Activated CD8-positive, alpha-beta memory T cell treated with anti-CD3 and anti-CD28 coated beads for 48 hours (primary cell): ENCODE data around the gene ZNF416.
A peak's percentile ranks its signal among the peaks of the same experiment; 100 is the strongest.

ENCODE experiments used
- DNase-seq, 3 experiments: peaks; one replicate each; pipeline ENCODE4 v3.0.0-alpha.2; 2020; ENCODE audit warnings: low read depth in 2 of 3, low spot score in 2 of 3

Gene ZNF416

GRCh38 chr19:57578487-57579205 is at the start of gene ZNF416:
Gene ZNF416 (minus strand): TSS chr19:57578911. CDS start chr19:57578704, 207 bp downstream.
- peak; percentile 54 to 79 (median 75) for DNase-seq

- no peak for DNase-seq
These were observed 44.4 kb upstream of the ZNF416 start for GRCh38 chr19:57623091-57623490.

- no peak for DNase-seq
These were observed 42.1 kb upstream of the ZNF416 start for GRCh38 chr19:57620673-57621348.

- no peak for DNase-seq
These were observed 36.6 kb upstream of the ZNF416 start for GRCh38 chr19:57615346-57615745.

- DNase-seq, result peak; percentile 55 to 80 (median 68)
These were observed 35.4 kb upstream of the ZNF416 start, which contains the start of gene ZNF134 for GRCh38 chr19:57613941-57614743. Gene ZNF134 (plus strand): TSS chr19:57614242. CDS start chr19:57619469, 5,227 bp downstream.

- no peak for DNase-seq
These were observed 32.4 kb upstream of the ZNF416 start for GRCh38 chr19:57611113-57611512.

- DNase-seq, result no peak
These were observed 28.2 kb upstream of the ZNF416 start for GRCh38 chr19:57606931-57607330.

- DNase-seq, result peak; percentile 74 to 76 (median 75)
These were observed 21.2 kb upstream of the ZNF416 start, which contains the start of gene ZNF530 for GRCh38 chr19:57599761-57600383. Gene ZNF530 (plus strand): TSS chr19:57599885. CDS start chr19:57604346, 4,461 bp downstream.

- DNase-seq, result no peak
These were observed 20.7 kb upstream of the ZNF416 start for GRCh38 chr19:57599377-57599760.

- no peak for DNase-seq
These were observed 8.8 kb upstream of the ZNF416 start for GRCh38 chr19:57587529-57587928.

GRCh38 chr19:57583521-57584416 is 5.1 kb upstream of the ZNF416 start, which contains the start of gene ZIK1:
Gene ZIK1 (plus strand): TSS chr19:57584145. CDS start chr19:57584357, 212 bp downstream.
- DNase-seq, result peak; percentile 37 to 68 (median 65)

GRCh38 chr19:57583104-57583520 is 4.4 kb upstream of the ZNF416 start:
- no peak for DNase-seq

- DNase-seq, result no peak
These were observed 2.0 kb downstream of the ZNF416 start for GRCh38 chr19:57576661-57577060.

GRCh38 chr19:57572415-57572947 is 6.2 kb downstream of the ZNF416 start:
- no peak for DNase-seq

GRCh38 chr19:57570707-57571106 is 8.0 kb downstream of the ZNF416 start:
- DNase-seq, result no peak

GRCh38 chr19:57566396-57567265 is 12.1 kb downstream of the ZNF416 start:
- no peak for DNase-seq

GRCh38 chr19:57563547-57563946 is 15.2 kb downstream of the ZNF416 start:
- DNase-seq, result no peak

- DNase-seq, result no peak
These were observed 18.6 kb downstream of the ZNF416 start for GRCh38 chr19:57560049-57560491.
